Mesenchymal stem cell (in vitro differentiated cells and primary cell): Measurements from ENCODE around the gene GCLM.

ENCODE experiments used
- DNase-seq: peaks from one replicate; pipeline ENCODE4 v3.0.0-alpha.2; 2013
- H2AFZ ChIP-seq: one replicate; pipeline ENCODE4 v1.6.1; 2013; ENCODE audit warnings: low read depth, mild to moderate bottlenecking, control low read depth, inconsistent platforms, low read length, moderate library complexity
- H2AK5ac ChIP-seq: 2 replicates; pipeline ENCODE4 v1.6.1; 2013; ENCODE audit warnings: low read length, moderate library complexity, mild to moderate bottlenecking, inconsistent platforms; ENCODE audit not compliant: severe bottlenecking
- H2BK120ac ChIP-seq: one replicate; pipeline ENCODE4 v1.6.1; 2013; ENCODE audit warnings: low read depth, mild to moderate bottlenecking, inconsistent platforms, low read length, moderate library complexity
- H2BK12ac ChIP-seq, 2 experiments: one replicate each; pipeline ENCODE4 v1.6.1; 2013; ENCODE audit warnings: inconsistent platforms in 2 of 2, low read length in 2 of 2, mild to moderate bottlenecking in 2 of 2, moderate library complexity in 2 of 2, control low read depth in 1 of 2
- H2BK15ac ChIP-seq: one replicate; pipeline ENCODE4 v1.6.1; 2013; ENCODE audit warnings: mild to moderate bottlenecking, low read depth, inconsistent platforms; ENCODE audit not compliant: poor library complexity, severe bottlenecking
- H2BK5ac ChIP-seq: 2 replicates; pipeline ENCODE4 v1.6.1; 2013; ENCODE audit warnings: low read depth, mild to moderate bottlenecking, low read length, control low read depth, inconsistent platforms; ENCODE audit not compliant: poor library complexity, severe bottlenecking
- H3K14ac ChIP-seq, 2 experiments: one replicate each; pipeline ENCODE4 v1.6.1; 2013; ENCODE audit warnings: inconsistent platforms in 2 of 2, low read length in 2 of 2, control low read depth in 1 of 2, mild to moderate bottlenecking in 1 of 2, moderate library complexity in 1 of 2
- H3K18ac ChIP-seq, 2 experiments: one replicate each; pipeline ENCODE4 v1.6.1; 2013; ENCODE audit warnings: inconsistent platforms in 2 of 2, low read length in 2 of 2, control low read depth in 1 of 2, low read depth in 1 of 2, mild to moderate bottlenecking in 1 of 2
- H3K23ac ChIP-seq, 2 experiments: one replicate each; pipeline ENCODE4 v1.6.1; 2013; ENCODE audit warnings: inconsistent platforms in 2 of 2, low read length in 2 of 2, mild to moderate bottlenecking in 2 of 2, moderate library complexity in 2 of 2, control low read depth in 1 of 2
- H3K27ac ChIP-seq: 2 replicates; pipeline ENCODE4 v1.5.1; 2013; ENCODE audit warnings: mild to moderate bottlenecking, moderate library complexity, low read length, control low read depth, inconsistent platforms; ENCODE audit not compliant: poor library complexity, severe bottlenecking
- H3K27me3 ChIP-seq, 2 experiments: 2 replicates each; pipeline versions ENCODE4 v1.6.1 to v1.7.0; 2013; ENCODE audit warnings: low read length in 2 of 2, mild to moderate bottlenecking in 2 of 2, moderate library complexity in 2 of 2, control low read depth in 1 of 2, inconsistent platforms in 1 of 2; ENCODE audit not compliant: control insufficient read depth in 1 of 2, insufficient read depth in 1 of 2
- H3K36me3 ChIP-seq, 2 experiments: 2 replicates each; pipeline versions ENCODE4 v1.6.1 to v1.7.0; 2013; ENCODE audit warnings: low read length in 2 of 2, control low read depth in 1 of 2, inconsistent platforms in 1 of 2, low read depth in 1 of 2, mild to moderate bottlenecking in 1 of 2; ENCODE audit not compliant: insufficient read depth in 2 of 2, control insufficient read depth in 1 of 2
- H3K4ac ChIP-seq, 2 experiments: one replicate each; pipeline ENCODE4 v1.6.1; 2013; ENCODE audit warnings: inconsistent platforms in 2 of 2, low read length in 2 of 2, mild to moderate bottlenecking in 2 of 2, moderate library complexity in 2 of 2, control low read depth in 1 of 2, low read depth in 1 of 2
- H3K4me1 ChIP-seq: 2 replicates; pipeline ENCODE4 v1.6.1; 2013; ENCODE audit warnings: low read depth, low read length, control low read depth; ENCODE audit not compliant: control insufficient read depth, insufficient read depth
- H3K4me2 ChIP-seq: 2 replicates; pipeline ENCODE4 v1.6.1; 2013; ENCODE audit warnings: low read length, mild to moderate bottlenecking, inconsistent platforms; ENCODE audit not compliant: poor library complexity, severe bottlenecking
- H3K4me3 ChIP-seq, 2 experiments: 2 replicates each; pipeline versions ENCODE4 v1.5.1 to v1.7.0; 2013; ENCODE audit warnings: low read length in 2 of 2, mild to moderate bottlenecking in 2 of 2, control low read depth in 1 of 2, low read depth in 1 of 2; ENCODE audit not compliant: insufficient read depth in 1 of 2
- H3K79me1 ChIP-seq: replicated peaks from 2 replicates; pipeline ENCODE4 v1.6.1; 2013; ENCODE audit warnings: mild to moderate bottlenecking, control low read depth, low read length, inconsistent platforms; ENCODE audit not compliant: poor library complexity, severe bottlenecking
- H3K9ac ChIP-seq: 2 replicates; pipeline ENCODE4 v1.7.0; 2013; ENCODE audit warnings: mild to moderate bottlenecking, low read length, moderate library complexity
- H3K9me3 ChIP-seq: 2 replicates; pipeline ENCODE4 v1.7.0; 2013; ENCODE audit warnings: mild to moderate bottlenecking, low read length; ENCODE audit not compliant: control insufficient read depth
- H4K8ac ChIP-seq: one replicate; pipeline ENCODE4 v1.6.1; 2013; ENCODE audit warnings: inconsistent platforms, mild to moderate bottlenecking, low read length, moderate library complexity
- H4K91ac ChIP-seq: one replicate; pipeline ENCODE4 v1.6.1; 2013; ENCODE audit warnings: mild to moderate bottlenecking, low read length, inconsistent platforms
- WGBS: methylation state at CpG from one replicate; pipeline ENCODE4 v1.1.7; 2013; ENCODE audit warnings: mixed read lengths; 5-methylcytosine and 5-hydroxymethylcytosine counted together

Gene GCLM

GRCh38 chr1:93848350-93848883 is 60.8 kb downstream of the GCLM start:
- WGBS = 83% methylated on average over 1 of the region's 4 CpGs
- no peak for DNase-seq
- Histone ChIP-seq H2BK120ac (no peak overlapping the region), H2BK15ac (no peak overlapping the region), H3K4ac (no peak overlapping the region), H3K36me3 (no peaks in the 10 kb centered on the region), H3K4me2 (peak overlapping the region; percentile 87), H4K8ac (no peak overlapping the region), H3K4me1 (peaks cover 6% of the 10 kb centered on the region), H2AK5ac (no peak overlapping the region), H2AFZ (no peak overlapping the region), H3K9me3 (no peaks in the 10 kb centered on the region), H2BK5ac (no peak overlapping the region), H3K23ac (no peak overlapping the region), H3K79me1 (no peaks in the 10 kb centered on the region), H3K27ac (peak overlapping the region; percentile 82), H2BK12ac (no peak overlapping the region), H3K27me3 (no peaks in the 10 kb centered on the region), H3K14ac (no peak overlapping the region), H3K4me3 (peak overlapping the region in 1 of 2 experiments; percentile 91), H4K91ac (no peak overlapping the region), H3K18ac (no peak overlapping the region), H3K9ac (peak overlapping the region; percentile 90)

- H3K36me3 ChIP-seq = no peaks in the 10 kb centered on the region
- peak overlapping the region; percentile 48 for H2BK15ac ChIP-seq
- H3K14ac ChIP-seq = no peak overlapping the region
- H3K9me3 ChIP-seq = no peaks in the 10 kb centered on the region
- H4K8ac ChIP-seq = peak overlapping the region; percentile 70
- H2BK120ac ChIP-seq = no peak overlapping the region
- H3K4me3 ChIP-seq = peak overlapping the region; percentile 65 to 91
- H2BK5ac ChIP-seq = peak overlapping the region; percentile 53
- peak overlapping the region; percentile 90 for H3K9ac ChIP-seq
- H3K23ac ChIP-seq = no peak overlapping the region
- no peaks in the 10 kb centered on the region for H3K27me3 ChIP-seq
- H2AK5ac ChIP-seq = no peak overlapping the region
- peak overlapping the region; percentile 52 to 83 for H3K18ac ChIP-seq
- peak overlapping the region; percentile 14 for H4K91ac ChIP-seq
- peak overlapping the region; percentile 87 for H3K4me2 ChIP-seq
- H3K4ac ChIP-seq = peak overlapping the region; percentile 15 to 85
- under 1% methylated on average over 30 of the region's 36 CpGs for WGBS
- peaks cover 6% of the 10 kb centered on the region for H3K4me1 ChIP-seq
- peak overlapping the region; percentile 79 for H2AFZ ChIP-seq
- H3K27ac ChIP-seq = peak overlapping the region; percentile 82
- DNase-seq = peak; percentile 86
- H3K79me1 ChIP-seq = no peaks in the 10 kb centered on the region
- peak overlapping the region in 1 of 2 experiments; percentile 50 for H2BK12ac ChIP-seq
These were observed 61.4 kb downstream of the GCLM start for GRCh38 chr1:93847811-93848288.

GRCh38 chr1:93846992-93847810 is 62.0 kb downstream of the GCLM start:
- under 1% methylated on average over 58 of the region's 86 CpGs for WGBS

More at GRCh38 chr1:93846992-93847810, 62.0 kb downstream of the GCLM start:
- Histone ChIP-seq H3K18ac (peak overlapping the region; percentile 67 to 83), H3K9ac (peak overlapping the region; percentile 90), H2BK15ac (peak overlapping the region; percentile 93), H3K23ac (peak overlapping the region in 1 of 2 experiments; percentile 16), H3K4me2 (peak overlapping the region; percentile 78), H2BK120ac (no peak overlapping the region), H3K4me3 (peak overlapping the region; percentile 91 to 95), H3K27me3 (no peaks in the 10 kb centered on the region), H2AK5ac (no peak overlapping the region), H3K36me3 (no peaks in the 10 kb centered on the region), H3K14ac (peak overlapping the region in 1 of 2 experiments; percentile 91), H3K79me1 (no peaks in the 10 kb centered on the region), H3K27ac (peak overlapping the region; percentile 82), H2BK12ac (peak overlapping the region in 1 of 2 experiments; percentile 50), H3K9me3 (no peaks in the 10 kb centered on the region), H4K8ac (peak overlapping the region; percentile 78), H2AFZ (peak overlapping the region; percentile 90), H2BK5ac (peak overlapping the region; percentile 53), H4K91ac (peak overlapping the region; percentile 93), H3K4ac (peak overlapping the region; percentile 46 to 85), H3K4me1 (peaks cover 6% of the 10 kb centered on the region)
- peak; percentile 94 for DNase-seq
